Activated CD8-positive, alpha-beta T cell treated with anti-CD3 and anti-CD28 coated beads for 36 hours (primary cell): ENCODE measurements around the gene INHBC. TPM values are rescaled to one million over a fixed set of nuclear protein-coding genes. Genes with fewer than 3 reads are reported as not detected.
A peak's percentile ranks its signal among the peaks of the same experiment; 100 is the strongest.

ENCODE experiments used
- ATAC-seq: fragments of 200-7000 bp; cut with Tn5 transposase; one replicate; pipeline ENCODE4 v1.10.0; 2021; ENCODE audit warnings: mild to moderate bottlenecking, moderate library complexity
- CTCF ChIA-PET: fragments of 350-600 bp; sonication (Branson Sonifier 250); formaldehyde crosslinking; loops from one replicate; lab custom pipeline; 2021; ENCODE audit warnings: antibody characterized with exemption; lab: Charles Lee
- POLR2A ChIA-PET: fragments of 350-600 bp; sonication (Branson Sonifier 250); formaldehyde crosslinking; loops from one replicate; lab custom pipeline; 2021; ENCODE audit warnings: antibody characterized with exemption; lab: Charles Lee
- DNase-seq: peaks from one replicate; pipeline ENCODE4 v3.0.0-alpha.2; 2020
- H3K27ac Mint-ChIP-seq: one replicate; pipeline ENCODE4 v1.8.0; 2021; ENCODE audit warnings: mild to moderate bottlenecking, mixed read lengths
- H3K27me3 Mint-ChIP-seq: one replicate; pipeline ENCODE4 v1.8.0; 2021; ENCODE audit warnings: mixed read lengths
- H3K36me3 Mint-ChIP-seq: one replicate; pipeline ENCODE4 v1.8.0; 2021; ENCODE audit warnings: low read depth, mixed read lengths
- H3K4me1 Mint-ChIP-seq: one replicate; pipeline ENCODE4 v1.8.0; 2021; ENCODE audit warnings: low read depth, mixed read lengths
- H3K4me3 Mint-ChIP-seq: one replicate; pipeline ENCODE4 v1.8.0; 2021; ENCODE audit warnings: mild to moderate bottlenecking, moderate library complexity, mixed read lengths
- H3K9me3 Mint-ChIP-seq: one replicate; pipeline ENCODE4 v1.8.0; 2021; ENCODE audit warnings: mixed read lengths
- CTCF ChIP-seq: fragments of 200-600 bp; IDR thresholded peaks from one replicate; pipeline ENCODE4 v1.8.0; 2022; ENCODE audit warnings: antibody characterized with exemption, mild to moderate bottlenecking
- intact Hi-C: fragments of 100-400 bp; cut with micrococcal nuclease; formaldehyde crosslinking; loops from one replicate; pipeline ENCODE4 v1.10.0; 2022
- total RNA-seq, 2 experiments: library from RNA; stranded (reverse); gene quantifications; one replicate each; pipeline ENCODE4 v1.2.3, GENCODE V29; 2021

The INHBC gene
- total RNA-seq, 2 experiments from 2014 or later, result 0.16 TPM; not detected in 1

- Mint-ChIP-seq H3K27ac (peak overlapping the region; percentile 88), H3K27me3 (peaks cover 4% of the 10 kb centered on the region), H3K4me1 (peaks cover 40% of the 10 kb centered on the region), H3K4me3 (peak overlapping the region; percentile 83), H3K36me3 (peaks cover 9% of the 10 kb centered on the region), H3K9me3 (no peaks in the 10 kb centered on the region)
- CTCF ChIA-PET, result interaction anchor here (0.8 to 6.8 kb wide), 14 partner anchors 9 to 228 kb away, joined by 3 to 152 read pairs (median 5); partner anchors contain the start of genes ARHGAP9 and MARS1
- POLR2A ChIA-PET, result interaction anchor here (1.3 to 5.8 kb wide), 6 partner anchors 9 to 238 kb away, joined by 3 to 50 read pairs (median 8); partner anchors contain the start of genes ARHGAP9 and DDIT3
- no peak for TF ChIP-seq CTCF
- ATAC-seq (no peak), DNase-seq (no peak)
- intact Hi-C loops, result no loop called here
These were observed 28.3 kb downstream of the INHBC start for GRCh38 chr12:57462912-57463253.

- POLR2A ChIA-PET, result interaction anchor here (3.0 kb wide), 1 partner anchor 11 kb away, joined by 31 read pairs; no protein-coding TSS in a partner anchor
- no peak overlapping the region for H3K27ac Mint-ChIP-seq
- intact Hi-C loops, result no loop called here
These were observed 30.0 kb downstream of the INHBC start for GRCh38 chr12:57464569-57464968.

GRCh38 chr12:57465030-57465746 is 30.6 kb downstream of the INHBC start:
- ATAC-seq (no peak), DNase-seq (no peak)
- intact Hi-C loops, result no loop called here
- H3K4me1 Mint-ChIP-seq, result peaks cover 27% of the 10 kb centered on the region
- no peaks in the 10 kb centered on the region for H3K9me3 Mint-ChIP-seq
- peaks cover 21% of the 10 kb centered on the region for H3K36me3 Mint-ChIP-seq
- ChIA-PET POLR2A (interaction anchor here (0.6 to 3.0 kb wide), 2 partner anchors 10 to 75 kb away, joined by 3 to 31 read pairs; no protein-coding TSS in a partner anchor), CTCF (interaction anchor here (1.1 to 2.1 kb wide), 6 partner anchors 9 to 251 kb away, joined by 3 to 15 read pairs (median 5); partner anchors contain the start of genes ARHGAP9 and INHBE)
- H3K27ac Mint-ChIP-seq, result no peak overlapping the region
- no peak for TF ChIP-seq CTCF
- peaks cover 4% of the 10 kb centered on the region for H3K27me3 Mint-ChIP-seq
- H3K4me3 Mint-ChIP-seq, result no peak overlapping the region

More at GRCh38 chr12:57464569-57464968, 30.0 kb downstream of the INHBC start:
- no peak overlapping the region for H3K4me3 Mint-ChIP-seq
- DNase-seq (no peak), ATAC-seq (no peak)
- H3K36me3 Mint-ChIP-seq, result peaks cover 18% of the 10 kb centered on the region
- peaks cover 30% of the 10 kb centered on the region for H3K4me1 Mint-ChIP-seq
- TF ChIP-seq CTCF, result no peak
- CTCF ChIA-PET, result interaction anchor here (0.8 to 1.7 kb wide), 5 partner anchors 9 to 221 kb away, joined by 3 to 6 read pairs (median 5); no protein-coding TSS in a partner anchor
- peaks cover 4% of the 10 kb centered on the region for H3K27me3 Mint-ChIP-seq
- H3K9me3 Mint-ChIP-seq, result no peaks in the 10 kb centered on the region

GRCh38 chr12:57465747-57466505 is 31.3 kb downstream of the INHBC start:
- H3K4me3 Mint-ChIP-seq, result no peak overlapping the region
- peaks cover 22% of the 10 kb centered on the region for H3K4me1 Mint-ChIP-seq
- no peak overlapping the region for H3K27ac Mint-ChIP-seq
- TF ChIP-seq CTCF, result no peak
- ChIA-PET CTCF (interaction anchor here (1.1 to 2.1 kb wide), 5 partner anchors 8 to 252 kb away, joined by 3 to 15 read pairs (median 6); partner anchors contain the start of genes ARHGAP9 and INHBE), POLR2A (interaction anchor here (0.6 to 3.0 kb wide), 2 partner anchors 9 to 31 kb away, joined by 3 to 31 read pairs; no protein-coding TSS in a partner anchor)
- ATAC-seq (no peak), DNase-seq (no peak)
- H3K27me3 Mint-ChIP-seq, result no peaks in the 10 kb centered on the region
- intact Hi-C loops, result no loop called here
- no peaks in the 10 kb centered on the region for H3K9me3 Mint-ChIP-seq
- peaks cover 21% of the 10 kb centered on the region for H3K36me3 Mint-ChIP-seq
